Esophagus (tissue), 2 donors: ENCODE data around the gene TGFBR3. TPM values are rescaled to one million over a fixed set of nuclear protein-coding genes. Genes with fewer than 3 reads are reported as not detected.

Experiments used
- H3K27ac ChIP-seq, 2 donors: one replicate each; pipeline ENCODE4 v1.5.1; 2013; ENCODE audit warnings: low read depth in 2 of 2, mild to moderate bottlenecking in 2 of 2, inconsistent platforms in 1 of 2, low read length in 1 of 2, moderate library complexity in 1 of 2
- H3K27me3 ChIP-seq, 2 donors: one replicate each; pipeline ENCODE4 v1.6.1; 2013; ENCODE audit warnings: low read length in 2 of 2, control low read depth in 1 of 2, mild to moderate bottlenecking in 1 of 2; ENCODE audit not compliant: insufficient read depth in 2 of 2, control insufficient read depth in 1 of 2
- H3K36me3 ChIP-seq, 2 donors: one replicate each; pipeline ENCODE4 v1.6.1; 2013; ENCODE audit warnings: low read length in 1 of 2; ENCODE audit not compliant: control insufficient read depth in 2 of 2, insufficient read depth in 2 of 2
- H3K4me1 ChIP-seq, 2 donors: one replicate each; pipeline ENCODE4 v1.6.1; 2013; ENCODE audit warnings: low read length in 1 of 2; ENCODE audit not compliant: control insufficient read depth in 2 of 2, insufficient read depth in 2 of 2
- H3K4me3 ChIP-seq, 2 donors: one replicate each; pipeline ENCODE4 v1.5.1; 2013; ENCODE audit warnings: low read length in 2 of 2, mild to moderate bottlenecking in 2 of 2, low read depth in 1 of 2, moderate library complexity in 1 of 2
- H3K9me3 ChIP-seq, 2 donors: one replicate each; pipeline ENCODE4 v1.6.1; 2013; ENCODE audit warnings: mild to moderate bottlenecking in 2 of 2, low read depth in 1 of 2, low read length in 1 of 2, moderate library complexity in 1 of 2; ENCODE audit not compliant: control insufficient read depth in 2 of 2, insufficient read depth in 1 of 2
- WGBS, 2 donors: extraction: QIAGEN DNeasy Blood & Tissue Kit; methylation state at CpG; one replicate each; pipeline ENCODE4 v1.1.7; 2013; 5-methylcytosine and 5-hydroxymethylcytosine counted together
- polyA plus RNA-seq, 2 donors: library from polyadenylated mRNA; stranded (reverse); fragments of 200-250 nt; gene quantifications; one replicate each; pipeline ENCODE4 v1.2.3, GENCODE V29; 2013
- donor health status: healthy with polysubstance abuse.
- donor health status: Bipolar disorder and iron deficiency.

TGFBR3 gene
- polyA plus RNA-seq, 2 donors, result 3.8 to 10.5 TPM

- no peaks in the 10 kb centered on the region for H3K27me3 ChIP-seq
- H3K27ac ChIP-seq, result no peak overlapping the region
- H3K4me1 ChIP-seq, result no peaks in the 10 kb centered on the region
- H3K36me3 ChIP-seq, result peaks cover 6 to 10% of the 10 kb centered on the region in 2 donors
- H3K9me3 ChIP-seq, result no peaks in the 10 kb centered on the region
- 95 to 96% methylated on average over 5 of the region's 5 CpGs for WGBS, 2 donors
- no peak overlapping the region for H3K4me3 ChIP-seq
Observed at GRCh38 chr1:91708691-91709090, 177.3 kb downstream of the TGFBR3 start.

- Histone ChIP-seq H3K9me3 (no peaks in the 10 kb centered on the region), H3K27ac (no peak overlapping the region), H3K4me3 (no peak overlapping the region), H3K36me3 (peaks cover 6 to 10% of the 10 kb centered on the region in 2 donors), H3K27me3 (no peaks in the 10 kb centered on the region), H3K4me1 (no peaks in the 10 kb centered on the region)
- 90 to 97% methylated on average over 1 of the region's 1 CpG for WGBS, 2 donors
Observed at GRCh38 chr1:91707890-91708218, 178.1 kb downstream of the TGFBR3 start.

GRCh38 chr1:91707114-91707889 lies 178.6 kb downstream of the TGFBR3 start:
- H3K36me3 ChIP-seq, result peaks cover 6 to 10% of the 10 kb centered on the region in 2 donors

GRCh38 chr1:91706140-91706957 lies 179.6 kb downstream of the TGFBR3 start:
- H3K27me3 ChIP-seq, result no peaks in the 10 kb centered on the region
- no peaks in the 10 kb centered on the region for H3K4me1 ChIP-seq
- peaks cover 6 to 10% of the 10 kb centered on the region in 2 donors for H3K36me3 ChIP-seq
- no peaks in the 10 kb centered on the region for H3K9me3 ChIP-seq
- 72 to 84% methylated on average over 5 of the region's 5 CpGs for WGBS, 2 donors
- no peak overlapping the region for H3K4me3 ChIP-seq
- H3K27ac ChIP-seq, result no peak overlapping the region

More at GRCh38 chr1:91707114-91707889, 178.6 kb downstream of the TGFBR3 start:
- no peaks in the 10 kb centered on the region for H3K9me3 ChIP-seq
- no peak overlapping the region for H3K4me3 ChIP-seq
- H3K27ac ChIP-seq, result no peak overlapping the region
- no peaks in the 10 kb centered on the region for H3K4me1 ChIP-seq
- no peaks in the 10 kb centered on the region for H3K27me3 ChIP-seq
- WGBS, 2 donors, result 91 to 97% methylated on average over 3 of the region's 3 CpGs

GRCh38 chr1:91704746-91705145 lies 181.2 kb downstream of the TGFBR3 start:
- Histone ChIP-seq H3K27me3 (no peaks in the 10 kb centered on the region), H3K36me3 (peaks cover 6 to 8% of the 10 kb centered on the region in 2 donors), H3K27ac (no peak overlapping the region), H3K4me3 (no peak overlapping the region), H3K9me3 (no peaks in the 10 kb centered on the region), H3K4me1 (no peaks in the 10 kb centered on the region)
- WGBS, 2 donors, result 93 to 100% methylated on average over 1 of the region's 1 CpG

- Histone ChIP-seq H3K4me3 (no peak overlapping the region), H3K27me3 (no peaks in the 10 kb centered on the region), H3K36me3 (peaks cover 6% of the 10 kb centered on the region in 2 donors), H3K9me3 (no peaks in the 10 kb centered on the region), H3K27ac (no peak overlapping the region), H3K4me1 (no peaks in the 10 kb centered on the region)
- 60 to 68% methylated on average over 4 of the region's 4 CpGs for WGBS, 2 donors
Observed at GRCh38 chr1:91703095-91703494, 182.9 kb downstream of the TGFBR3 start.

- no peak overlapping the region for H3K4me3 ChIP-seq
- no peaks in the 10 kb centered on the region for H3K4me1 ChIP-seq
- H3K36me3 ChIP-seq, result no peaks in the 10 kb centered on the region
- no peaks in the 10 kb centered on the region for H3K9me3 ChIP-seq
- H3K27me3 ChIP-seq, result no peaks in the 10 kb centered on the region
- no peak overlapping the region for H3K27ac ChIP-seq
- WGBS, 2 donors, result 71 to 74% methylated on average over 4 of the region's 4 CpGs
Observed at GRCh38 chr1:91701472-91701869, 184.5 kb downstream of the TGFBR3 start.

- no peaks in the 10 kb centered on the region for H3K36me3 ChIP-seq
- H3K27me3 ChIP-seq, result no peaks in the 10 kb centered on the region
- no peaks in the 10 kb centered on the region for H3K4me1 ChIP-seq
- H3K4me3 ChIP-seq, result no peak overlapping the region
- H3K9me3 ChIP-seq, result no peaks in the 10 kb centered on the region
- 69 to 75% methylated on average over 8 of the region's 8 CpGs for WGBS, 2 donors
- peak overlapping the region in 1 of 2 donors; percentile 10 for H3K27ac ChIP-seq
Observed at GRCh38 chr1:91700771-91701471, 185.0 kb downstream of the TGFBR3 start.

GRCh38 chr1:91700332-91700731 lies 185.6 kb downstream of the TGFBR3 start:
- Histone ChIP-seq H3K9me3 (no peaks in the 10 kb centered on the region), H3K36me3 (no peaks in the 10 kb centered on the region), H3K4me1 (no peaks in the 10 kb centered on the region), H3K4me3 (no peak overlapping the region), H3K27ac (peak overlapping the region in 1 of 2 donors; percentile 10), H3K27me3 (no peaks in the 10 kb centered on the region)
- 88 to 93% methylated on average over 2 of the region's 2 CpGs for WGBS, 2 donors
